ENCODE results near the gene HECW1. TPM values are rescaled to one million over a fixed set of nuclear protein-coding genes. Genes with fewer than 3 reads are reported as not detected.

The HECW1 gene
- total and polyA plus RNA-seq, 4 donors: 0.05 TPM; not detected in 3

DNA sequence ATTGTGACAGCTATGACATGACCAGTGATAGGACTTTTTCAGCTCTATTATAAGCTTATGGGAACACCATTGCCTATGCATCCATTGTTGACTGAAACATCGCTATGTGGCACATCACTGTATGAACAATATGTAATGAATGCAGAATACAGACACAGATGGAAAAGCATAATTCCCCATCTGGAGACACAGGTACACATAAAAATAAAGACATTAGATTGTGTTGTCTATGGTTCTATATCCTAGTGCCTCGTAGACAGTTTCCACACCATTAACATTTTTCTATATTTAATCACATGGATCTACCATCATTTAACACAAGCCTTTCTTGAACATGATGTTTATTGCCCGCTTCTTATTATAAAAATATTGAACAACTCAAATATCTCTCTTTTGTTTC is 374.2 kb downstream of the HECW1 start:
- Histone ChIP-seq H3K4me3 (ENCODE audit: low read depth in 1 of 3, low read length in 3 of 3) (no peak overlapping the region), H3K36me3 (ENCODE audit: control insufficient read depth in 4 of 4, insufficient read depth in 3 of 4, low read depth in 1 of 4, low read length in 3 of 4) (no peaks in the 10 kb centered on the region), H3K4me1 (ENCODE audit: control insufficient read depth in 4 of 4, insufficient read depth in 4 of 4, low read length in 3 of 4) (peaks cover 0 to 46% (median 33%) of the 10 kb centered on the region in 4 donors), H3K27ac (ENCODE audit: low read depth in 1 of 2, low read length in 2 of 2) (no peak overlapping the region), H3K9ac (ENCODE audit: low read depth in 1 of 2, low read length in 2 of 2) (no peak overlapping the region), H3K9me3 (ENCODE audit: control insufficient read depth in 4 of 4, low read length in 3 of 4) (no peaks in the 10 kb centered on the region), H3K27me3 (ENCODE audit: control insufficient read depth in 4 of 4, insufficient read depth in 4 of 4, low read length in 3 of 4) (no peaks in the 10 kb centered on the region)
- no peak for DNase-seq (ENCODE audit: low spot score)
- 60% methylated on average over 3 of the region's 3 CpGs for WGBS
- TF ChIP-seq GABPA (IDR thresholded peaks at IDR 0.05 in 1 of 2, conservative IDR thresholded peaks at IDR 0.05 in 1 of 2): no peak
- TF ChIP-seq HNF4G (IDR thresholded peaks at IDR 0.05): no peak
- no peak for TF ChIP-seq JUND (IDR thresholded peaks at IDR 0.05)
- no peak for TF ChIP-seq YY1 (IDR thresholded peaks at IDR 0.05)
- TF ChIP-seq, protein P1, sequence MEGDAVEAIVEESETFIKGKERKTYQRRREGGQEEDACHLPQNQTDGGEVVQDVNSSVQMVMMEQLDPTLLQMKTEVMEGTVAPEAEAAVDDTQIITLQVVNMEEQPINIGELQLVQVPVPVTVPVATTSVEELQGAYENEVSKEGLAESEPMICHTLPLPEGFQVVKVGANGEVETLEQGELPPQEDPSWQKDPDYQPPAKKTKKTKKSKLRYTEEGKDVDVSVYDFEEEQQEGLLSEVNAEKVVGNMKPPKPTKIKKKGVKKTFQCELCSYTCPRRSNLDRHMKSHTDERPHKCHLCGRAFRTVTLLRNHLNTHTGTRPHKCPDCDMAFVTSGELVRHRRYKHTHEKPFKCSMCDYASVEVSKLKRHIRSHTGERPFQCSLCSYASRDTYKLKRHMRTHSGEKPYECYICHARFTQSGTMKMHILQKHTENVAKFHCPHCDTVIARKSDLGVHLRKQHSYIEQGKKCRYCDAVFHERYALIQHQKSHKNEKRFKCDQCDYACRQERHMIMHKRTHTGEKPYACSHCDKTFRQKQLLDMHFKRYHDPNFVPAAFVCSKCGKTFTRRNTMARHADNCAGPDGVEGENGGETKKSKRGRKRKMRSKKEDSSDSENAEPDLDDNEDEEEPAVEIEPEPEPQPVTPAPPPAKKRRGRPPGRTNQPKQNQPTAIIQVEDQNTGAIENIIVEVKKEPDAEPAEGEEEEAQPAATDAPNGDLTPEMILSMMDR (IDR thresholded peaks at IDR 0.05; ENCODE audit: low read depth, low read length, missing input control): no peak

DNA sequence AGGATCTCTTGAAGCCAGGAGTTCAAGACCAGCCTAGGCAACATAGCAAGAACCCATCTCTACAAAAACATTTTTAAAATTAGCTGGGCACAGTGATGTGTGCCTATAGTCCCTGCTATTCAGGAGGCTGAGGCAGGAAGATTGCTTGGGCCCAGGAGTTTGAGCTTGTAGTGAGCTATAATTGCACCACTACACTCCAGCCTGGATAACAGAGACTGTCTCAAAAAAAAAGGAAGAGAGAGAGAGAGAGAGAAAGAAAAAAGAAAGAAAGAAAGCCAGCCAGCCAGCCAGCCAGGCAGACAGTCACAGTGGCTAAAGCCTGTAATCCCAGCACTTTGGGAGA is 375.3 kb downstream of the HECW1 start:
- H3K27ac ChIP-seq (ENCODE audit: low read depth in 1 of 2, low read length in 2 of 2): peak overlapping the region; percentile 25 to 53
- DNase-seq (ENCODE audit: low spot score): no peak
- TF ChIP-seq JUND (IDR thresholded peaks at IDR 0.05) (no peak), HNF4G (IDR thresholded peaks at IDR 0.05) (no peak)
- TF ChIP-seq, protein P1 (IDR thresholded peaks at IDR 0.05; ENCODE audit: low read depth, low read length, missing input control): no peak
- H3K36me3 ChIP-seq (ENCODE audit: control insufficient read depth in 4 of 4, insufficient read depth in 3 of 4, low read depth in 1 of 4, low read length in 3 of 4): no peaks in the 10 kb centered on the region
- no peak overlapping the region for H3K9ac ChIP-seq (ENCODE audit: low read depth in 1 of 2, low read length in 2 of 2)
- H3K27me3 ChIP-seq (ENCODE audit: control insufficient read depth in 4 of 4, insufficient read depth in 4 of 4, low read length in 3 of 4): no peaks in the 10 kb centered on the region
- H3K9me3 ChIP-seq (ENCODE audit: control insufficient read depth in 4 of 4, low read length in 3 of 4): no peaks in the 10 kb centered on the region
- H3K4me1 ChIP-seq (ENCODE audit: control insufficient read depth in 4 of 4, insufficient read depth in 4 of 4, low read length in 3 of 4): peaks cover 0 to 46% (median 32%) of the 10 kb centered on the region in 4 donors
- no peak overlapping the region for H3K4me3 ChIP-seq (ENCODE audit: low read depth in 1 of 3, low read length in 3 of 3)

DNA sequence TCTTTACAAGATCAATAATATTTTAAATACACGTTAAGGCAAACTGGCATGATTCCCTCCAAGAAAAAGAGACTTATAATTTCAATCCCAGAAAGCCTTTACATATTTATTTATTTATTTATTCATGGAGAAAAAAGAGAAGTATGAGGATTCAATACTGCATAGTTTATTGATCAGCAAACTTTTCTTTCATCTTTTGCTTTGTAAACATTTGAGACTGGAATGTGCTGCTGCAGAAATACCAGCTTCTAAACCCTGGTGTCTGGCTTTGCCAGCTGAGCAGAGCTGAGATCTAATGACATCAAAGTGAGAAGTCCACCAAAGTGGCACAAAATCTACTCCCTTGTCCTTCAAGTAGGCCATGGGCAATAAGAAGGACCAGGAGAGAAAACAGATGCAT is 376.8 kb downstream of the HECW1 start:
- no peak overlapping the region for H3K9ac ChIP-seq (ENCODE audit: low read depth in 1 of 2, low read length in 2 of 2)

More for the DNA sequence above, 376.8 kb downstream of the HECW1 start:
- Histone ChIP-seq H3K4me3 (ENCODE audit: low read depth in 1 of 3, low read length in 3 of 3) (no peak overlapping the region), H3K27me3 (ENCODE audit: control insufficient read depth in 4 of 4, insufficient read depth in 4 of 4, low read length in 3 of 4) (no peaks in the 10 kb centered on the region), H3K4me1 (ENCODE audit: control insufficient read depth in 4 of 4, insufficient read depth in 4 of 4, low read length in 3 of 4) (peaks cover 0 to 40% (median 27%) of the 10 kb centered on the region in 4 donors), H3K36me3 (ENCODE audit: control insufficient read depth in 4 of 4, insufficient read depth in 3 of 4, low read depth in 1 of 4, low read length in 3 of 4) (no peaks in the 10 kb centered on the region), H3K27ac (ENCODE audit: low read depth in 1 of 2, low read length in 2 of 2) (no peak overlapping the region), H3K9me3 (ENCODE audit: control insufficient read depth in 4 of 4, low read length in 3 of 4) (no peaks in the 10 kb centered on the region)
- TF ChIP-seq HNF4A (conservative IDR thresholded peaks at IDR 0.05) (no peak), RAD21 (IDR thresholded peaks at IDR 0.05) (no peak), NR2F2 (IDR thresholded peaks at IDR 0.05) (no peak)
- TF ChIP-seq, protein P1 (IDR thresholded peaks at IDR 0.05; ENCODE audit: low read depth, low read length, missing input control): no peak
- TF ChIP-seq, protein P2, sequence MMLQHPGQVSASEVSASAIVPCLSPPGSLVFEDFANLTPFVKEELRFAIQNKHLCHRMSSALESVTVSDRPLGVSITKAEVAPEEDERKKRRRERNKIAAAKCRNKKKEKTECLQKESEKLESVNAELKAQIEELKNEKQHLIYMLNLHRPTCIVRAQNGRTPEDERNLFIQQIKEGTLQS (IDR thresholded peaks at IDR 0.05): no peak
- TF ChIP-seq, protein P3, sequence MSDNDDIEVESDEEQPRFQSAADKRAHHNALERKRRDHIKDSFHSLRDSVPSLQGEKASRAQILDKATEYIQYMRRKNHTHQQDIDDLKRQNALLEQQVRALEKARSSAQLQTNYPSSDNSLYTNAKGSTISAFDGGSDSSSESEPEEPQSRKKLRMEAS (IDR thresholded peaks at IDR 0.05): no peak
- no peak for DNase-seq (ENCODE audit: low spot score)
- WGBS: 4% methylated on average over 1 of the region's 1 CpG
